ENCODE results near the gene SGCA.
A peak's percentile ranks its signal among the peaks of the same experiment; 100 is the strongest.

SGCA gene

GRCh38 chr17:50161023-50161910 lies 4.5 kb upstream of the SGCA start:
- Histone ChIP-seq H3K27me3 (ENCODE audit: insufficient read depth, low read length) (no peaks in the 10 kb centered on the region), H3K9ac (ENCODE audit: low read length) (peak overlapping the region; percentile 61), H3K36me3 (ENCODE audit: insufficient read depth, low read length) (no peaks in the 10 kb centered on the region), H3K4me3 (ENCODE audit: low read depth, low read length, poor library complexity, severe bottlenecking) (peak overlapping the region; percentile 61), H3F3A (ENCODE audit: insufficient read depth, low read length) (no peaks in the 10 kb centered on the region), H3K9me2 (ENCODE audit: low read depth, low read length) (no peaks in the 10 kb centered on the region), H3K4me2 (ENCODE audit: low read length) (peak overlapping the region; percentile 78), H3K27ac (ENCODE audit: low read depth, low read length, poor library complexity, severe bottlenecking) (no peak overlapping the region), H4K20me1 (ENCODE audit: insufficient read depth, low read length) (no peaks in the 10 kb centered on the region), H3K79me2 (ENCODE audit: insufficient read depth, low read length) (no peaks in the 10 kb centered on the region), H2AFZ (ENCODE audit: low read length) (peak overlapping the region; percentile 23; the same call in 1 of the 2 replicates), H3K9me3 (ENCODE audit: low read length) (no peaks in the 10 kb centered on the region), H3K4me1 (ENCODE audit: insufficient read depth, low read length, severe bottlenecking) (peaks cover 10% of the 10 kb centered on the region)
- TF ChIP-seq EZH2 (IDR thresholded peaks at IDR 0.05; ENCODE audit: borderline replicate concordance, low read length) (no peak), CTCF (IDR thresholded peaks at IDR 0.05; ENCODE audit: low read length) (peak; percentile 90)

GRCh38 chr17:50161911-50162288 lies 3.9 kb upstream of the SGCA start:
- H3K9me3 ChIP-seq (ENCODE audit: low read length) = no peaks in the 10 kb centered on the region
- H3K27ac ChIP-seq (ENCODE audit: low read depth, low read length, poor library complexity, severe bottlenecking) = no peak overlapping the region
- H3K9me2 ChIP-seq (ENCODE audit: low read depth, low read length) = no peaks in the 10 kb centered on the region
- H4K20me1 ChIP-seq (ENCODE audit: insufficient read depth, low read length) = no peaks in the 10 kb centered on the region
- TF ChIP-seq EZH2 (IDR thresholded peaks at IDR 0.05; ENCODE audit: borderline replicate concordance, low read length) = no peak
- H3K36me3 ChIP-seq (ENCODE audit: insufficient read depth, low read length) = no peaks in the 10 kb centered on the region
- H3K27me3 ChIP-seq (ENCODE audit: insufficient read depth, low read length) = no peaks in the 10 kb centered on the region
- H3K9ac ChIP-seq (ENCODE audit: low read length) = no peak overlapping the region
- H3K4me3 ChIP-seq (ENCODE audit: low read depth, low read length, poor library complexity, severe bottlenecking) = no peak overlapping the region
- no peak overlapping the region for H2AFZ ChIP-seq (ENCODE audit: low read length)
- H3K4me2 ChIP-seq (ENCODE audit: low read length) = peak overlapping the region; percentile 78
- H3K79me2 ChIP-seq (ENCODE audit: insufficient read depth, low read length) = no peaks in the 10 kb centered on the region
- peaks cover 10% of the 10 kb centered on the region for H3K4me1 ChIP-seq (ENCODE audit: insufficient read depth, low read length, severe bottlenecking)
- H3F3A ChIP-seq (ENCODE audit: insufficient read depth, low read length) = no peaks in the 10 kb centered on the region

GRCh38 chr17:50162466-50163254 lies 3.1 kb upstream of the SGCA start:
- Histone ChIP-seq H3K4me1 (ENCODE audit: insufficient read depth, low read length, severe bottlenecking) (peaks cover 10% of the 10 kb centered on the region), H3K9me3 (ENCODE audit: low read length) (no peaks in the 10 kb centered on the region), H3K27ac (ENCODE audit: low read depth, low read length, poor library complexity, severe bottlenecking) (no peak overlapping the region), H2AFZ (ENCODE audit: low read length) (no peak overlapping the region), H3K36me3 (ENCODE audit: insufficient read depth, low read length) (no peaks in the 10 kb centered on the region), H3K9me2 (ENCODE audit: low read depth, low read length) (no peaks in the 10 kb centered on the region), H3F3A (ENCODE audit: insufficient read depth, low read length) (no peaks in the 10 kb centered on the region), H3K4me3 (ENCODE audit: low read depth, low read length, poor library complexity, severe bottlenecking) (no peak overlapping the region), H3K27me3 (ENCODE audit: insufficient read depth, low read length) (no peaks in the 10 kb centered on the region), H3K4me2 (ENCODE audit: low read length) (no peak overlapping the region), H4K20me1 (ENCODE audit: insufficient read depth, low read length) (no peaks in the 10 kb centered on the region), H3K9ac (ENCODE audit: low read length) (no peak overlapping the region), H3K79me2 (ENCODE audit: insufficient read depth, low read length) (no peaks in the 10 kb centered on the region)
- TF ChIP-seq CTCF (IDR thresholded peaks at IDR 0.05; ENCODE audit: low read length) (no peak), EZH2 (IDR thresholded peaks at IDR 0.05; ENCODE audit: borderline replicate concordance, low read length) (no peak)
